HG03103 (cell line): ENCODE data around the gene S100A9.

ENCODE experiments used
- ATAC-seq: cut with Tn5 transposase; IDR thresholded peaks from one replicate; pipeline ENCODE4 v1.9.1; 2021; ENCODE audit warnings: low read depth; ENCODE audit not compliant: unreplicated experiment

S100A9 gene

GRCh38 chr1:153386500-153386901, 28.8 kb downstream of the S100A9 start:
- no peak for ATAC-seq

DNA sequence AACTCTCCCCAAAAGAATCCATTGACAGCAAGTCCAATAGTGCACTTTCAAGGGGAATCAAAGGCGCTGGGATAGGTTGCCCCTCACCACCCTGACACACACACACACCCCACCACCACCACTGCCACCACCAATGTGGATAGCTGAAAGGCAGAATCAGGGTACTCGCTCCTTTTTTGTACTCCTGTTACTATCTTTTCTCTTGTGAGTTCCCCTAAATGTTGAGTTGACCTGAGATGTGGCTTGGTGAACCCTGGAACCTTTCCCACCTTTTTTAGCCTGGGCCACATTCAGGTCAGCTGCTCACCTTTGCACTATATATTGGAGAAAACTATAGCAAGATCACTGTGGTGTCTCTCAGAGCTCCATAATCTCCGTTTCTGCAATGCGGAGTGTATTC, 29.3 kb downstream of the S100A9 start:
- ATAC-seq, result no peak

GRCh38 chr1:153387785-153388184, 30.1 kb downstream of the S100A9 start:
- ATAC-seq, result no peak

- no peak for ATAC-seq
Measured at GRCh38 chr1:153389401-153389800, 31.7 kb downstream of the S100A9 start.

- ATAC-seq, result no peak
Measured at GRCh38 chr1:153389973-153390879, 32.6 kb downstream of the S100A9 start.

- no peak for ATAC-seq
Measured at GRCh38 chr1:153390938-153391710, 33.5 kb downstream of the S100A9 start, which contains the start of gene S100A8. TSS of gene S100A8 (minus strand) at chr1:153391073. CDS start at chr1:153390535, 538 bp downstream.

GRCh38 chr1:153392258-153392657, 34.6 kb downstream of the S100A9 start:
- no peak for ATAC-seq

- ATAC-seq, result no peak
Measured at GRCh38 chr1:153392822-153393221, 35.2 kb downstream of the S100A9 start.

- ATAC-seq, result no peak
Measured at GRCh38 chr1:153393926-153394325, 36.3 kb downstream of the S100A9 start.

DNA sequence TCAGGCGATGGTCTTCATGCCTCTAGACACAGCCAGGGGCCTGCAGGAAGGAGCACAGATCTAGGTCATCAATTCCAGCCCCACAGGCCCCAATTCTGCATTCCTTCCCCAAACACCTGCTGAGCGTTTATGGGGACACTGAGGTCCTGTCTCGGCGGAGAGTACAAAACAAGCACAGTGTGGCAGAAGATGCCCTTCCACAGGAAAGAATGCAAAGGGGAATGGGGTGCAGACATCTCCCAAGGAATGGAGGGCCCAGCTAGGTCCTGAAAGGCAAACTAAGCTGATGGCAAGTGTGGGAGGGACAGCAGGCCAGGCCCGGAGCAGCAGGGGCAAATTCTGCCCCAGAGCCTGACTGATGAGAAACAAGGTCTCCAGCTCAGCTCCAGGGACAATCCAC, 36.7 kb downstream of the S100A9 start:
- ATAC-seq, result no peak

- no peak for ATAC-seq
Measured at GRCh38 chr1:153395136-153395685, 37.6 kb downstream of the S100A9 start.

GRCh38 chr1:153395776-153396175, 38.1 kb downstream of the S100A9 start:
- no peak for ATAC-seq

- no peak for ATAC-seq
Measured at GRCh38 chr1:153396461-153396860, 38.8 kb downstream of the S100A9 start.

DNA sequence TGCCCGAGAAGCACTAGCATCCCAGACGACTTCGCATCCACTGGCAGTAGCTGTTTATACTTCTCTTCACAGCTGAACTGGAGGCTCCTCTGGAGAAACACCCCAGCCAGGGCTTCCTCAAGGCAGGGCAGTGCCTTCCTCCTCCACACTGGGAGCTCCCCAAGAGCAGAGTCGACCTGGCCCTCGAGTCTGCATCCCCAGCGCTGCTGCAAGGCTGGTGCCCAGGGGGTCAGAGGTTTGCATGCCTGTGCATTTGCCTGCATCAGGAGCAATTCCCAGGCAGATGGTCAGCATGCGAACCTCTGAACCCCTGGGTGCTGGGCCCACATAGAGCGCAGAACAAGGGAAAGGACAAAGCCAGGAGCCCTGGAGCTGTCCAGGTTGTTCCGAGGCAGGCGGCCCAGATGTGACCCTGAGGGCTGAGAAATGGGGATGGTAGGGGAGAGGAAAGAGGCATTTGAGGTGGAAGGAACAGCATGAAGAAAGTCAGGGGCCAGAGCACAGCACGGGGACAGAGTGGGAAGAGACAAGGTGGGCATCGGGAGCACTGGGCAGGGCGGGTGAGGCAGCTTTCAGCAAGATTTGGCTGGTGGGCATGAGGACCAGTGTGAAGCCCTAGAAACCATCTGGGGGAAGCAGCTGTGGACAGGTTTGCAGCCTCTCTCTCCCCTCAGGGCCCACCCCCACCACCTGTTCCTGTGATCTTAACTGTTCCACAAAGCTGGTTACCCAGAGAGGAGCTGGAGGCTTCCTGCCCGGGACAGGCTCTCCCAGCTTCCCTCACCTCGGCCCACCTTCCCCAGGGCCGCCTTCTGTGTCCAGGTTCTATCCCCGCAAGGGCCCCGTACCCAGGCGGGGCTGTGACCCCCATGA, 39.6 kb downstream of the S100A9 start:
- no peak for ATAC-seq

GRCh38 chr1:153397924-153398651, 40.4 kb downstream of the S100A9 start:
- no peak for ATAC-seq

DNA sequence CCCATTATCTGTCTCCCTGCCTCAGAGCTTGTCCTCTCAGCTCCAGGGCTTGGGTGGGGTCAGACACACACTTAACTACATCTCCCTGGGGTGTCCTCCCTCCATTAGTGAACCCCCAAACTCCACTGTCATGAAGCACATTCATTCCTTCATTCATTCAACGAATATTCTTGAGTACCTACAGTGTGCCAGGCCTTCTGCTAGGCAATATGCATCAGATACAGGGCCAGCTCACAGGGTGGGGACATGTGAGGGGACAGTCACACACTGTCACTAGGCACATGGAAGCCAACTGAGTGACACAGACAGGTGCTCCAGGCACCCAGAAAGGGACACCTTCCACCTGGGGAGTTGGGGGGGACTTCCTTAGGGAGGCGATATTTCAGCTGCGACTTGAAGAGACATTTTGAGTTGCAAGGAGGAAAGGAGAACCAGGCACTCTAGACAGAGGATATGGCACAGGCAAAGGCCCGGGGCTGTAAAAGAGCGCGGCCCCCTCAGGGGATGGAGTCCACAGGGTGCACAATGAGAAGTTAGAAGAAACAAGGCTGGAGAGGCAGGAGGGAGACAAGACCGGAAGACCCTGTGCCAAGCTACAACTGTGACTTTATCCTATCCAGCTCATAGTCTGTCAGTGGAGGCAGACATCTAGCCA, 41.9 kb downstream of the S100A9 start:
- ATAC-seq, result no peak

GRCh38 chr1:153400244-153400643, 42.6 kb downstream of the S100A9 start:
- no peak for ATAC-seq

DNA sequence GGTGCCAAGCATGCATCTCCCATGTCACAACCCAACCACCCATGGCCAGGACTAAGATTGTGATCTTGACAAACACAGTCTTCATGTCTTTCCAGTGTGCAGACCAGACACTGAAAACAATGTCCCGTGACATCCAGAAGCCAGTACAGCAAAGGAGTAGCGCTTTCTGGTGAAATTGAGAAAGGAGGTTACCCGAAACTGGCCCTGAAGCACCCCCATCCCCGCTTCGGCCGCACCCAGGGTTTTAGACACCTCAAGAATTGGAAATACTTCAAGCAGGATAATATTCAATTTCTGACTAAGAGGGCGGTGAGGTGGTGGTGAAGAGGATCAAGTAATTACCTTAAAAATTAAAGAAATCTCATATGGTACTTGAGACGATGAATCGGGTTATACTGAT, 43.8 kb downstream of the S100A9 start:
- ATAC-seq, result no peak

- no peak for ATAC-seq
Measured at GRCh38 chr1:153402226-153402625, 44.6 kb downstream of the S100A9 start.
